HG03095 (cell line): ENCODE results near the gene PTGDR.

ENCODE experiments used
- ATAC-seq: cut with Tn5 transposase; IDR thresholded peaks from one replicate; pipeline ENCODE4 v1.9.1; 2021; ENCODE audit warnings: moderate library complexity; ENCODE audit not compliant: unreplicated experiment

The PTGDR gene

DNA sequence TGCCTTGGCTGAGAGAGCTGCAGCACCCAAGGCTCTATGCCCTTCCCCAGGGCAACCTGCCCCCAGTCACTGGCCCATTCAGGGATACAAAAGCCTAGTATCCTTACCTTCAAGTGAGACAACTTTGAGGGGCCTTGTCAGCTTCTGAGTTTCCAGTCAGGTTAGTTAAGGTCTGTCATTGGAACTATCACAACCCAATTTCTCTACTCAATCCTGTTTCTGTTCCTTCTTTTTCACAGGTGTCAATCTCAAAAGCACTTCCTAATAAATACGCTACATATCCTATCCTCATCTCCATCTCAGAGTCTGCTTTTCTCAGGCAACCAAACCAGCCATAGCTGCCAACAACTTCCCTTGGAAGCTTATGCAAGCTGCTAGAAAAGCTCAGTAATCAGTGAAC lies 4.9 kb upstream of the PTGDR start:
- no peak for ATAC-seq

GRCh38 chr14:52263190-52263589 lies 4.3 kb upstream of the PTGDR start:
- ATAC-seq, result no peak

DNA sequence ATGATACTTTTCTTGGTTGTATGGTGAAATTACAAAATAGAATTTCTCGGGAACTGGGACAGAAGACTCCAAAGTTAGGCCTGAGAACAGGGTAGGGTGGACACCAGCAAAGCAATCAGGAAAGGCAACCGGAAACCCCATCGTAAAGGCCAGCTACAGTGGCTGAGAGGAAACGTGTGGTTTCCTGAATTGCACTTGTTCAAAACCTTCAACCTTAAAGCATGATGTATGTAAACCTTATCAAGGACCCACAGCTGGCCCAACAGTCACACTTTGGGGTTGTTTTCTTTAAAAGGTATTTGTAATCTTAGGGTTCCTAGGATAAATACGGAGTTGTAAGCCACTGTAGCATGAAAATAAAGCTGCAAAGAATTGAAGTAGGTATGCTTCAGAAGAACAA lies 2.2 kb upstream of the PTGDR start:
- ATAC-seq, result peak; percentile 68

DNA sequence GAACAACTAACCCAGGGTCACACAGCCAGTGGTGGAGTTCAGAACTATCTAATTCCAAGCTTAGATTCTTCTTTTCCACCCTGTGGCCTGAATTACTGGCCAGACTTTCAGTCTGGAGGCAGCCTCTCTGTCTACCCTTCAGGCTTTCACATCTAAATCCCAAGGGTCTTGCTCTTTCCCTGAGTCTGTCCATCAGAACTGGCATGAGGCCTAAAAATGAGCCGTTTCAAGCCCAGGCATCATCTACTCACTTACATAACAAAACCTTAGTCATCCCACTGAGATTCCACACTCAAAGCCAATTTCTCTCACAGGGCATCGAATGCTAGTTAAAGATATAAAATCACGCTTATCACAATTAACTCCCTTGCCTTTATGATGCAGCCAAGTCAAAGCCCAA lies 1.3 kb upstream of the PTGDR start:
- ATAC-seq, result no peak

DNA sequence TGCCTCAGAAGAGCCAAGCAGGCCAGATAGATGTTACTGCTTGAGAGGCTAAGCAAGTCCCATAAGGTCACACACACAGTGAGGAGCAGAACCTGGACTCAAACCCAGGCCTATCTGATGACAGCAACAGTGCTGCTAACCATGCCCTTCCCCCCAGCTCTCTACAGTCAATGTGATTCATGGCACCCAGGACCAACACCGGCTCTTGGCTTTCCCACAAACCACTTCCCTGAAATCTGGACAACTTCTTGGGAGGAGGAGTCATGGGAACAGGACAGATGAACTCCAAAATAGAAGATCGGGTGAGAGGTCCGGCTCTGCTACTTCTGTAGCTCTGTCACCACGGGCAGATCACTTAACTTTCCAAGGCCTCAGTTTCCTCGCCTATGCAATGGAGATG lies 716 bp upstream of the PTGDR start:
- ATAC-seq, result no peak

- no peak for ATAC-seq
Observed at GRCh38 chr14:52268279-52269061, 972 bp downstream of the PTGDR start.

GRCh38 chr14:52269100-52269499 lies 1.6 kb downstream of the PTGDR start:
- no peak for ATAC-seq

DNA sequence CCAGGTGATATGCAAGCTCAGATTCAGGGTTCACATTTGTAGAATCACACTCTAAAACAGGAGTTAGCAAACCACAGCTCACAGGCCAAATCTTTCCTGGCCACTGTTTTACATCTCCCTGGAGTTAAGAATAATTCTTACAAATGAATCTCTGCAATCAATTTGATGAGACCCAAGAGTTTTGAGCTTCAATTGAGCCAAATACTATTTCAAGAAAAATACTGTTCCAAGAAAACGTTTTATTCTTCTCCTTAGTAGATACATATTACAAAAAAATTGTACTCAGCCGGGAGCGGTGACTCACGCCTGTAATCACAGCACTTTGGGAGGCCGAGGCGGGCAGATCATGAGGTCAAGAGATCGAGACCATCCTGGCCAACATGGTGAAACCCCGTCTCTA lies 2.5 kb downstream of the PTGDR start:
- no peak for ATAC-seq

- ATAC-seq, result no peak
Observed at GRCh38 chr14:52271538-52271937, 4.0 kb downstream of the PTGDR start.

GRCh38 chr14:52272375-52272774 lies 4.9 kb downstream of the PTGDR start:
- ATAC-seq, result no peak

- no peak for ATAC-seq
Observed at GRCh38 chr14:52275372-52275771, 7.9 kb downstream of the PTGDR start.

- no peak for ATAC-seq
Observed at GRCh38 chr14:52277552-52277951, 10.1 kb downstream of the PTGDR start.

- ATAC-seq, result no peak
Observed at GRCh38 chr14:52279408-52279807, 11.9 kb downstream of the PTGDR start.

GRCh38 chr14:52283099-52283498 lies 15.6 kb downstream of the PTGDR start:
- no peak for ATAC-seq

- ATAC-seq, result no peak
Observed at GRCh38 chr14:52286661-52287649, 19.5 kb downstream of the PTGDR start.

DNA sequence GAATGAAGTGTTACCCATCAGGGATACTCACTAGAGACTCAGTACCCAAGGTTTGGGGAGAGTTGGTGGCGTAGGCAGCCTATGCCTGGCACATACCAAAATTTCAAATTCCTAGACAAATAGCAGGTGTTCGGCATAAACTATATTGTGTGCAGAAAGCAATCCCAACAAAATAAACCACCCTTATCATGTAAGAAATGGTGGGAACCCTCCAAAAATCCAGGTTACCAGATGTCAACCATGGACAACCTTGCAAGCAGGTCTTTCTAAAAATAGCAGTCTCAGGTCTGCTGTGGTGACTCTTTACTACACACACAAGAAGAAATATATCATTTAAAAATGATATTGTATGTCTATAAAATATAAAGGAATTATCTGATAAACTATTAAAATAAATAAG lies 28.9 kb downstream of the PTGDR start:
- no peak for ATAC-seq

- no peak for ATAC-seq
Observed at GRCh38 chr14:52298795-52299194, 31.3 kb downstream of the PTGDR start.

GRCh38 chr14:52299692-52300278 lies 32.3 kb downstream of the PTGDR start:
- no peak for ATAC-seq

DNA sequence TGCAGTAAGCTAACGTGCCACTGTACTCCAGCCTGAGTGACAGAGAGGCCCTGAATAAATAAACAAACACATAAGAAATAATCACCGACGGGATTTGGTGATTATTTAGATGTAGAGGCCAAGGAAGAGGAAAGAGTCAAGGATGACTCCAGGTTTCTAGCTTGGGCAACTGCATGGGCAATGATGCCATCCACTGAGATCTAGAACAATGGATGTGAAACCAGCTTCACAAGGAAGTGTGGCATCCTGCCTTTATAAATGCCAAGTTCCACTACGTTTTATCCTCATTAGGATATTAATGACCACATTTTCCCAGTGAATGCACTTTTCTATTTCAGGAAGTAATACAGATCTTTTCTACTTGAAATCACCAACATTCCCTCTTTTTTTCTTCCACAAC lies 35.7 kb downstream of the PTGDR start:
- no peak for ATAC-seq

GRCh38 chr14:52304248-52304904 lies 36.9 kb downstream of the PTGDR start:
- ATAC-seq, result no peak

DNA sequence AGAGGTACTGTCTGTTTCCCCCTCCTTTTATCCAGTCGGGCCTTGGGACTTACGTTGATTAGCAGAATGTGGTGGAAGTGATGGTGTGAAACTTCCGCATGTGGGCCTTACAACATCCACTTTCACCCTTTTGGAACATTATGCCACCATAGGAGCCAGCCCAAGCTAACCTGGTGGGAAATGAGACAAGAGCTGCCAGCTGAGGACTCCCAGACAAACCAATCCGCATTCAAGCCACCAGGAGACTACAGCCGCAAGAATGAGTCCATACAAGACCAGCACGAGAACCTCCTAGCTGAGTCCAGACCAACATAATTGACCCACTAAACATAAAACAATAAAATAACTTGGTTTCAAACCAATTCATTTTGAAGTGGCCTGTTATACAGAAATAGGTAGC lies 37.5 kb downstream of the PTGDR start:
- ATAC-seq, result no peak
